Nephron progenitor cell (in vitro differentiated cells): ENCODE results near the gene IFNL2.

Experiments
- DNase-seq: peaks from one replicate; pipeline ENCODE4 v3.0.0; 2021
- H3K27ac Mint-ChIP-seq: 2 replicates; pipeline ENCODE4 v1.8.0; 2021; ENCODE audit warnings: mild to moderate bottlenecking, moderate library complexity, mixed read lengths
- H3K27me3 Mint-ChIP-seq: 2 replicates; pipeline ENCODE4 v1.8.0; 2021; ENCODE audit warnings: mild to moderate bottlenecking, low read depth, mixed read lengths; ENCODE audit not compliant: poor library complexity
- H3K36me3 Mint-ChIP-seq: 2 replicates; pipeline ENCODE4 v1.8.0; 2021; ENCODE audit warnings: low read depth, mixed read lengths
- H3K4me1 Mint-ChIP-seq: 2 replicates; pipeline ENCODE4 v1.8.0; 2021; ENCODE audit warnings: mixed read lengths
- H3K4me3 Mint-ChIP-seq: 2 replicates; pipeline ENCODE4 v1.8.0; 2021; ENCODE audit warnings: mild to moderate bottlenecking, moderate library complexity, mixed read lengths
- H3K9me3 Mint-ChIP-seq: 2 replicates; pipeline ENCODE4 v1.8.0; 2021; ENCODE audit warnings: mild to moderate bottlenecking, moderate library complexity, mixed read lengths
- CTCF ChIP-seq: fragments of 200-600 bp; sonication (generic); IDR thresholded peaks from 2 replicates; pipeline ENCODE4 v1.5.0; 2021; ENCODE audit warnings: antibody characterized with exemption

Gene IFNL2

GRCh38 chr19:39252458-39252857, 15.7 kb upstream of the IFNL2 start:
- TF ChIP-seq CTCF = no peak
- H3K27ac Mint-ChIP-seq = no peak overlapping the region
- peaks cover 90% of the 10 kb centered on the region for H3K27me3 Mint-ChIP-seq
- DNase-seq = no peak
- no peak overlapping the region for H3K4me3 Mint-ChIP-seq
- no peaks in the 10 kb centered on the region for H3K4me1 Mint-ChIP-seq
- H3K36me3 Mint-ChIP-seq = no peaks in the 10 kb centered on the region
- peaks cover 4% of the 10 kb centered on the region for H3K9me3 Mint-ChIP-seq

GRCh38 chr19:39253374-39254149, 14.6 kb upstream of the IFNL2 start:
- Mint-ChIP-seq H3K36me3 (no peaks in the 10 kb centered on the region), H3K9me3 (peaks cover 7% of the 10 kb centered on the region), H3K4me1 (peaks cover 8% of the 10 kb centered on the region), H3K27me3 (peaks cover 87% of the 10 kb centered on the region), H3K27ac (no peak overlapping the region), H3K4me3 (no peak overlapping the region)
- TF ChIP-seq CTCF = no peak
- no peak for DNase-seq

- Mint-ChIP-seq H3K27ac (no peak overlapping the region), H3K9me3 (peaks cover 7% of the 10 kb centered on the region), H3K27me3 (peaks cover 79% of the 10 kb centered on the region)
These were observed 13.5 kb upstream of the IFNL2 start for GRCh38 chr19:39254531-39255345.

GRCh38 chr19:39257227-39257626, 11.0 kb upstream of the IFNL2 start:
- DNase-seq = no peak
- H3K4me1 Mint-ChIP-seq = peaks cover 8% of the 10 kb centered on the region
- peaks cover 7% of the 10 kb centered on the region for H3K9me3 Mint-ChIP-seq
- H3K4me3 Mint-ChIP-seq = no peak overlapping the region
- TF ChIP-seq CTCF = no peak
- H3K36me3 Mint-ChIP-seq = no peaks in the 10 kb centered on the region
- H3K27ac Mint-ChIP-seq = no peak overlapping the region
- H3K27me3 Mint-ChIP-seq = peaks cover 79% of the 10 kb centered on the region

More at GRCh38 chr19:39254531-39255345, 13.5 kb upstream of the IFNL2 start:
- DNase-seq = no peak
- Mint-ChIP-seq H3K4me1 (peaks cover 8% of the 10 kb centered on the region), H3K36me3 (no peaks in the 10 kb centered on the region), H3K4me3 (no peak overlapping the region)
- TF ChIP-seq CTCF = no peak

GRCh38 chr19:39261704-39262103, 6.5 kb upstream of the IFNL2 start:
- Mint-ChIP-seq H3K27me3 (peaks cover 82% of the 10 kb centered on the region), H3K9me3 (peaks cover 7% of the 10 kb centered on the region), H3K4me1 (peaks cover 14% of the 10 kb centered on the region), H3K27ac (no peak overlapping the region), H3K4me3 (no peak overlapping the region), H3K36me3 (no peaks in the 10 kb centered on the region)
- DNase-seq = no peak
- TF ChIP-seq CTCF = no peak
